ENCODE results near the gene GRIK4.

The GRIK4 gene

DNA sequence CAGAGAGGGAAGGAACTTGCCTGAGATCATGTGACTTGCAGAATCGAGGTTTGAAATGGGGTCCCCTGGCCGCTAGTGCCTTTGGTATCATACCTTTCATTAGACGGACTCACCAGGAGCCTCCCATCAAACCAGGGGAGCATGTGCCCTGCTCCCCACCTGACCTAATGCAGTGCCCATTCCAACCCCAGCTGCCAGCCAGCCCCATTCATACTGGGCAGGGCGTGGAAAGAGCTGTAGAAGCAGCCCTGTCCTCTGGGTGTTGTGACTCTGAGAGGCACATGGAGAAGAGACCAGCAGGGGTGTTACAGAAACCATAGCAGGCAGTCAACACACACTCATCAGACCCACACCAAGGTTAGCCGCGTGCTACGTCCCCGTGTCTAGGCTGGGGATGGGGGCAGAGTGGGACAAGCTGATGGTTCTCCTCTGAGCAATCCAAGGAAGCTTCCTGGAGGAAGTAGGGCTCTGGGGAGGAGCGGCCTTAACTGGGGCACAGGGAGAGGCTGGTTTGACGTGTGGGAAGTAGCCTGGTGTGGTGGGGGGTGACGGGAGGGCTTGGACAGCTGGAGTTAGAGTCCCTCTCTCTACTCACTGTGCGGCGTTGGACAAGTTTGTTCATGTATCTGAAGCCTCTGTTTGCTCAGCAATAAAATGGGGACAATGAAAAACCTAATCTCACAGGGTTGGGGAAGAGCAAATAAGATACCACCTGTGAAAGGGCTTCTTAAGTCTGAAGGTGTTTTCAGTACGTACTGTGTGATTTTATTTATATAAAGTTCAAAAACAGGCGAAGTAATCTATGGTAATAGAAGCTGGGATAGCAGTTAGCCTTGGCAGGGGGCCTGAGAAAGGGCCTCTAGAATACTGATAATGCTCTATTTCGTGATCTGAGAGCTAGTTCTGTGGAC, 14.0 kb downstream of the GRIK4 start:
- DNase-seq (ENCODE audit: low spot score): no peak

DNA sequence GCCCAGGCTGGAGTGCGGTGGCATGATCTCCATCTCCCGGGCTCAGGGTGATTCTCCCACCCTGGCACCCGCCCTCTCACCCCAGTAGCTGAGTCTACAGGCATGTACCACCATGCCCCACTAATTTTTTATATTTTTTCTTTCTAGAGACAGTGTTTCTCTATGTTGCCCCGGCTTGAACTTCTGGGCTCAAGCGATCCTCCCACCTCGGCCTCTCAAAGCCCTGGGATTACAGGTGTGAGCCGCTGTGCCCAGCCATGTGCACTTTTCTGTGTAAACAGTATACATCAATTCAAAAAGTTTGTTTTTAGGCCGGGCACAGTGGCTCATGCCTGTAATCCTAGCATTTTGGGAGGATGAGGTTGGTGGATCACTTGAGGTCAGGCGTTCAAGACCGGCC, 14.7 kb downstream of the GRIK4 start:
- no peak for DNase-seq (ENCODE audit: low spot score)

DNA sequence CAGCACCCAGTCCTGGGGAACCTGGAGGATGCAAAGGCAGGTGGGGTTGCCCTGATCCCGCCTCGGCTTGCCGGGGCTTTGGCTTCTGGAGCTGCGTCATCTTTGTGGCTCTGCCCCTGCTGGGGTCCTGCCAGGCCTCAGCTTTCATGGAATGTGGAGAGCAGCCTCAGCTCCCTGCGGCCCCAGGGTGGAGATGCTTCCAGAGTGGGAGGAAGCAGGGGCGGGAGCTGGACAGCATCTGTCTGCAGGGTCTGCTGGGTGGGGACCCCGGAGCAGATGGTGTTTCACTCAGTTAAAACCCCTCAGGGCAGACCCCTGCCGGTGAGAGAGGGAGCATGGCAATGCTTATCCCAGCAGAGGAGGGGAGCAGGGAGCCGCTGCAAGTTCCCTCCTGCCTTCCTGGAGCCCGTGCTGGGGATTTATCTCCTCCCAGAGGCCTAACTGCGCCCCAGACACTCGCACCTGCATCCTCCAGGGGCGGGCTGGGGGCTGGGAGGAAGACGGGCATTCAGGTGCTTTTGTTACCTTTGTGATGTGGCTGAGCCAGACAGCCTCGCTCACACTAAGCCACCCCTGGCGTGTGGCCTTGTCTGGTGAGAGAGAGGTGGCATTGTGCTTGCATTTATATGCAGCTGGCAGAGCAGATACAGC, 15.7 kb downstream of the GRIK4 start:
- no peak for DNase-seq (ENCODE audit: low spot score)

DNA sequence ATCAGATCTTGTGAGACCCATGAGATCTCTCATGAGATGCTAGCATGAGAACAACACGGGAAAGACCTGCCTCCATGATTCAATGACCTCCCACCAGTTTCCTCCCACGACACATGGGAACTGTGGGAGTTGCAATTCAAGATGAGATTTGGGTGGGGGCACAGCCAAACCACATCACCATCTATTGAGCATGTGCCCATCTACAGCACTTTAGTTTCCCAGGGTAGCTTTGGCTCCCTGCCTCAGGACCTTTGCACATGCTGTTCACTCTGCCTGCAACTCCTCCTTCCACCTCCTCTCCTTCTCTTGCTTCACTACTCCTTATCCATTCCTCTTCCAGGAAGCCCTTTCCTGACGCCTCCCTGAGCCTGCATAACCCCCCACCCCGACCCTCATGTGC, 17.2 kb downstream of the GRIK4 start:
- no peak for DNase-seq (ENCODE audit: low spot score)

DNA sequence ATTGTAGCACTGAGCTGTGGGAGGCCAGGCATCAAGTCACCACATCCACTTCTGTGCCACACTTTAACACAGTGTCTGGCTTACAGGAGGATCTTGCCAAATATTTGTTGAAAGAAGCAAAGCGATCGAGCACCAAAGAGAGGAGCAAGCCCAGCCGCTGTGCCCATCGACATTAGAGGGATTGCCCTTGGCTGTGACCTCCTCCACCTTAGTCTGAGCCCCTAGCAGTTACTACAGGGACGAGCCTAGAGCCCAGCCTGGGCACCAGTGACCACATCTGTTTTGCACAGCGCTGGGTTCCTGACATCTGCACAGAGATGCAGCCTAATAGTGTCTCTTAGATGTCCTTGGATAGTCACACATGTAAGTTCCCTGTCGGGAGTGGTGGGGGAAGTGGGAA, 17.7 kb downstream of the GRIK4 start:
- DNase-seq (ENCODE audit: low spot score): no peak

DNA sequence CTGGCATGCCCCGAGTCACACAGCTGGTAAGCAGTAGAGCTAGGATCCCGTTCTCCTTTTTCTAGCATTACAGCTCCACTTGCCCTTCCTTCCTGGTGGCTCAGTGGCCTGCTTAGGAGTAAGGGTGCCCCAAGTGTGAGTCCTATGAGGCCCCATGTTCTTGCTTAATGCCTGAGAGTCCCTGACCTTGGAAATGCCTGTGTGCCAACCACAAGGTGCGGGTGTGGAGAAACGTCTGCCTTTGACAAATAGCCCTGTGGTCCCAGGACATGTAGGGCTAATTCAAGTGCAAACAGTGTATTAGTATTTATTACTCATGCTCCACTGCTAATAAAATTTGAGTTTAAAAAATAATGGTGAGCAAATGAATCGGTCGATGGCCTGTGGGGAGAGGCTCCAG, 18.4 kb downstream of the GRIK4 start:
- no peak for DNase-seq (ENCODE audit: low spot score)

DNA sequence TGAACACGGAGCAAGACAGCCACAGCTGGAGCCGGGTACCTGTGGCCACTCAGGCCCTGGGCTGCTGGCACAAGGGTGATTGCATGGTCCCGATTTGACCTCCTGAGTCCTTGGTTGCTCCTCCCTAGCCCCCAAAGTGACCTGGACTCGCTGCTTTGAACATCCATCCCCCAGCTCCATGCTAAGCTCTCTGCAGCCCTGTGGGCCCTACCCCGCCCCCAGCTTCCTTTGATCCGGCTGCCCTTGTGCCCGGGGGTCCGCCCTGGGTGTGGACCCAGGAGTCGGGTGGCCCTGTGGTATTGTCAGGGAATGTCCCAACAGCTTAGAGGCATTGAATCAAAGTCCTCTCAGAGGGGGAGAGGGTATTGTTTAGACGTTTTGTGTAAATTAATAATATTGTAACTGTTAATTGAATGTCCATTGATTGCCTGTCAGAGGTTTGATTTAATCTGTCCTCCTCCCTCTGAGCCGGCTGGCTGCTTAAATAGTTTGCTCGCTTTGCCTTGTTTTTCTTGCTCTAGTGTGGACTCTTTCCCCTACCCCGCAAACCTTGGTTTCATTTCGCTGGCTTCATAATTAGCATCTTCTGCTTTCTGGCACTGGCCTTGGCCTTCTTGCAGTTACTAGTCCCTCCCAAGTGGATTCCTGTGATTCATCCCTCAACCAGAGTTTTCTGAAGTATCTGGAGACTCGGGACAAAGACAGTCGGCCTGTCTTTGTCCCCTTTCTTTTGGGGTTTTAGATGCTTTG, 20.7 kb downstream of the GRIK4 start:
- no peak for DNase-seq (ENCODE audit: low spot score)

DNA sequence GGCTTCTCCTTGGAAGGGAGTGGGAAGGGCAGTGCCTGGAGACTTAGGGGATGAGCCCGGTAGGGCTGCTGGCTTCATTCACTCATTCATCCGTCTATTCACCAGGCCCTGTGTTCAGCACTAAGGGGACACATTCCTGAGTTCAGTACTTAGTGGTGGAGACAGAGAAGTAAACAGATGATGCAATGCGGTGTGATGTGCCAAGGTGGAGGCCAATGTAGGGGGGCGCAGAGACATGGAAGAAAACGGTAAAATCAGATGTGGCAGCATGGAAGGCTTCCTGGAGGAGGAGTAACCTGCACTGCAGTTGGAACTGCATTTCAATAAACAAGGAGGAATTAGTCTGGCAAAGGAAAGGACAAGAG, 21.3 kb downstream of the GRIK4 start:
- DNase-seq (ENCODE audit: low spot score): no peak

DNA sequence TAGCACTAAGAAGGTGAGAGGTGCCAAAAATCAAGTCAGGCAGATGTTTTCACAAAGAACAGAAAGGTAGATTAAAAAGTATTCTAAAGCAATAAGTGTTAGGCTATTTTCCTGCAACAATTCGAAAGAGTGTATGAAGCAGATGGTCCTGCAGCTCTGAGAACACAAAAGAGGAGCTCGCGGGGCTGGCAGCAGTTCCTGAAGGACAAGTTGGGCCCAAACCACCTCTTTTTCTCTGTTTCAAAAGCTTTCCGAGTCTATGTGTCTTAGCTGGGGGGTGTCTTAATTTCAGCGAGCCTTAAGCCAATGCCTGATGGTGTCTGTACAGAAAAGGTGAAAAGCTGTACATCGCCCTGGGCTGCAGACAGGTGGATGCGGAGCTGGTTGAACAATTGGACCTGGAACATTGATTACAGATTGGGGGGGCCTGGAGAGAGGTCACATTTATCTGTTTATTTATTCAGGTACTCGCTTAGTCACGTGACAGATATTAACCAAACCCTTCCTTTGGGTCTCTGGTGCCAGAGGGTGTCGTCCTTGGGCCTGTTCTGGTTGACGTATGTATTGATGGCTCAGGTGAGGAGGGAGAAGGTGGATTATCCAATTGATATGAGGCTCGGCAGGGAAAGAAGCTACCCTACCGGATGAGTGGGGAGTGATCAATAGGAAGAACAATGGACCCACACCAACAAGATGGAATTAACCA, 24.7 kb downstream of the GRIK4 start:
- DNase-seq (ENCODE audit: low spot score): no peak

DNA sequence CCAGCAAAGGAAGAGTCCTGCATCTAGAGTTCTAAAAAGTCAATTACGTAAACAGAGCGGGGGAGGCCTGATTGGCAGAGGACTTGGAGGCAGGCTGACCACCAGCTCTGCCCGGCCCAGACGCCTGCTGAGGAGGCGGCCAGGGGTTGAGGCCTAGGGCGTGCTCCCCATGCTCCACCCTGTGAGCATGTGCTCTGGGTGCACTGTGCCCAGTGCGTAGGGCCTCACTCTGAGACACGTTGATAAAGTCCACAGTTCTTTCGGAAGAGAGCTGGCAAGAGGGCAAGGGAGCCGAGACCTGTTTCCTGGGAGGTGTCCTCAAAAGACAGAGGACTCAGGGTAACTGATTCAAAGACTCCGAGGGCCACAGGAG, 25.2 kb downstream of the GRIK4 start:
- no peak for DNase-seq (ENCODE audit: low spot score)

DNA sequence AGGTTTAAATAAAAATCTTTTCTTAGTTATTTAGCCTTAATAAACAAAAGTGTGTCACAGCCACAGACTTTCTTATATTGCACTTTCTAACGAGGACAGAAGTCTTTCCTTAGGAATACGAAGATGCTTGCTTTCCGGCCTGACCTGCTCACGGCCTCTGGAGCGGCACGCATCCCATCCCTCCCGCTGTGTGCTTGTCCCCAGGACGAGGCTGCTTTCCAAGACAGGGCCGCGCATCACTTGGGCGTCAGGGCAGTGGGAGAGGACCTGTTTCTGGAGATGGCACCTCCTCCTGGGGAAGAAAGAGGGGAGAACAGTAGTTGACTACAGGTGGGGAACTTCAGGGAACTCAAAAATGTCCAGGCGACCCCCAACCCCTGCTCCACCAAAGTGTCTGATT, 26.4 kb downstream of the GRIK4 start:
- no peak for DNase-seq (ENCODE audit: low spot score)

DNA sequence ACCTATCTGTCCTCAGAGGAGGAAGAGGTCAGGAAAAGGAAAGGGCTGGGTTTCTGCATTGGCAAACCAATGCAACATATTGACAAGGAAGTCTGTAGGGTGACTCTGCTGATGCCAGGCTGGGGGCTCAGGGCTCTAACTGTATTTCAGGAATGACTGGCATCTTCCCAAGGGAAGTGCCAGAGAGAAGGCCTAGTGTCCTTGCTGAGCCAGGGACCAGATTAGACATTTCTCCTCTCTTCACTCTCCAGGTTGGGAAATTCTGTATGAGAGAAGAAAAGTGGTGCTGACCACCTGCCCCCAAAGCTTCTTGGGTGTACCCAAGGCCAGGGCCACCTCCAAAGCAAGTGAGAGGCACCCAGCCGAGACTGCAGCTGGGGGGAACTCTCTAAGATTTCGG, 27.2 kb downstream of the GRIK4 start:
- DNase-seq (ENCODE audit: low spot score): no peak

DNA sequence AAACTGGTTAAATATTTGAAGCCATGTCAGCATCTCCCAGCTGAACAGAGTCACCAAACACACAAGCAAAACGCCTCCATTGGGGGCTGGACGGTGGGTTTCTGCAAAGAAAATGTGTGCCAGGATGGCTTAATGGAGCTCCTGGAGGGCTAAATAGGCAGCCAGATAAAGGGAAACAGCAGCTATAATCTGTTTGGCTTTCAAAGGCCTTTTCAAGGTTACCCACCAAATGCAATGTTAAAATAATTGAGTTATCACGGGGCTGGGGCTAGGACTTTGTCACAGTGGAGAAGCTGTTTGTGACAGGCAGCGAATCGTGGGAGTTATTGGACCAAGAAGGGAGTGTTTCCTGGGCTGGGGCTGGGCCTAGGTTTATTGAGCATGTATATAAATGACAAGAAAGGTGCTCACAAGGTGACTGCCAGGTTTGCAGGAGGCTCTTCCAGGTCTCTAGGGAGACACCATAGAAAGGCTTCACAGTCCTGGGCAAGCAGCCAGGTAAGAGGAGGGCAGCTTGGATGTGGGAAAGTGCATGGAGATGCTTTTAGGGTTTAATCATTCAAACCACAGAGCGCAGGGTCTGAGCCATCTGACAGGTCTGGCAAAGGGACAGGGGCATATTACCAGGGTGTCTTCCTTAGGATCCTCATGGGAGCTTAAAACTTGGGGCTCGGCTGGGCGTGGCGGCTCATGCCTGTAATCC, 28.3 kb downstream of the GRIK4 start:
- no peak for DNase-seq (ENCODE audit: low spot score)

DNA sequence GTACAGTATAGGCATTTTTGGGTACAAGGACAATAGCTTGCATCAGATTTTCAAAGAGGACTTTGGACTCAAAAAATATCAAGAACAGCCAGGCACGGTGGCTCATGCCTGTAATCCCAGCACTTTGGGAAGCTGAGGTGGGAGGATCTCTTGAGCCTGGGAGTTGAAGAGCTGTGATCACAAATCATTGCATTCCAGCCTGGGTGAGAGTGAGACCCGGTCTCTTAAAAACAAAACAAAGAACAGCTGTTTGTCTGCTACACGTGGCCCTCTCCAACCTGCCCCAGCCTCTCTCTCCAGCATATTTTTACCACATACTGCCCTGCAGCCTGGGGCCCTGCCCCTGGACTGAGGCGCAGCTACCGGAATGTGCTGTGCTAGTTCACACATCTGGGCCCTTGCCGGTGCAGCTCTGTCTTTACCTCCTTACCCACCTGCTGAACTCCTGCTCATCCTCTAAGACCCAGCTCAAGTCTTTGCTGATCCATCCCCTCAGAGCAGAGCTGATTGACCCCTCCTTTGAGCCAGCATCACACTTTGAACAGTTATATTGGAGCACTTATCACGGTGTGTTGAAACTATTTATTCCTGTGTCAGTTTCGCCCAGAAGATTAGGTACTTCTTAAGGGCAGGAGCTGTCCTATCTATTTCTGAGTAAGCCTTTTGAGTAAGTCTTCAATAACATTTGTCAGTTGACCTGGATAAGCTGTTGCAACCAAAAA, 29.4 kb downstream of the GRIK4 start:
- DNase-seq (ENCODE audit: low spot score): no peak

DNA sequence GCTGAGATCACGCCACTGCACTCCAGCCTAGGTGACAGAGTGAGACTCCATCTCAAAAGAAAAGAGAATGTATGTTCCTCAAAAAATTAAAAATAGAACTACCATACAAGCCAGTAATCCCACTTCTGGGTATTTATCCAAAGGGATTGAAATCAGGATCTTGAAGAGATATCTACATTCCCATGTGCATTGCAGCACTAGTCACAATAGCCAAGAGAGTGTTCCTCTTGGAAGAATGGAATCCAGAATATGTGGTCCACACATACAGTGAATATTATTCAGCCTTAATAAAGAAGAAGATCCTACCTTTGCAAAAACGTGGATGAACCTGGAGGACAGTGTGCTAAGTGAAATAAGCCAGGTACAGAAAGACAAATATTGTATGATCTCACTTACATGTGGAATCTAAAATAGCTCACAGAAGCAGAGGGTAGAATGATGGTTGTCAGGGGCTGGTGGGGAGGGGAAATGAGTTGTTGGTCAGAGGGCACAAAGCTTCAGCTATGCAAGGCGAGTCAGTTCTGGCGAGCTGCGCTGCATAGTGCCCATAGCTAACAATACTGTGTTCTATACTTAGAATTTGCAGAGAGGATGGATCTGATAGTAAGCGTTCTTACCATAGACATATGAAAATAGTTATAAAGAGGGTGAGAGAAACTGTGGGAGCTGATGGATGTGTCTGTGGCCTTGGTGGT, 32.1 kb downstream of the GRIK4 start:
- no peak for DNase-seq (ENCODE audit: low spot score)

DNA sequence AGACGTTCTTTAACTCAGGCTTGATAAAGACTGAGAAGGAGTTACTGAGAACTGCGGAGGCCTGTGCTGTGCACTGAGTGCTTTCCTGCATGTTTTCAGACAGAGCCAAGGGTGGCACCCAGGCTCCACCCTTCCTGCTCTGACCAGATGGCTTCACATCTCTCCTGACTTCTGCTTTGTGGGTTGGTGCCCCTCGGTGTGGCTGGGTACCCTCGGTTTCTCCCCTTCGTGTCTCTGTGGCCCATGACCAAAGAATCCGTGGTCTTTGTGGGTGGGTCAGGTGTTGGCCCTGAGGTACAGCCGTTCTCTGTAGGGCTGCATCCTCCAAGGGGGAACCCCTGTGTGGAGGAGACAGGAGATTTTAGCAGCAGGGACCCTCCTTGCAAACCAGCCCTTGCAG, 34.3 kb downstream of the GRIK4 start:
- DNase-seq (ENCODE audit: low spot score): no peak

DNA sequence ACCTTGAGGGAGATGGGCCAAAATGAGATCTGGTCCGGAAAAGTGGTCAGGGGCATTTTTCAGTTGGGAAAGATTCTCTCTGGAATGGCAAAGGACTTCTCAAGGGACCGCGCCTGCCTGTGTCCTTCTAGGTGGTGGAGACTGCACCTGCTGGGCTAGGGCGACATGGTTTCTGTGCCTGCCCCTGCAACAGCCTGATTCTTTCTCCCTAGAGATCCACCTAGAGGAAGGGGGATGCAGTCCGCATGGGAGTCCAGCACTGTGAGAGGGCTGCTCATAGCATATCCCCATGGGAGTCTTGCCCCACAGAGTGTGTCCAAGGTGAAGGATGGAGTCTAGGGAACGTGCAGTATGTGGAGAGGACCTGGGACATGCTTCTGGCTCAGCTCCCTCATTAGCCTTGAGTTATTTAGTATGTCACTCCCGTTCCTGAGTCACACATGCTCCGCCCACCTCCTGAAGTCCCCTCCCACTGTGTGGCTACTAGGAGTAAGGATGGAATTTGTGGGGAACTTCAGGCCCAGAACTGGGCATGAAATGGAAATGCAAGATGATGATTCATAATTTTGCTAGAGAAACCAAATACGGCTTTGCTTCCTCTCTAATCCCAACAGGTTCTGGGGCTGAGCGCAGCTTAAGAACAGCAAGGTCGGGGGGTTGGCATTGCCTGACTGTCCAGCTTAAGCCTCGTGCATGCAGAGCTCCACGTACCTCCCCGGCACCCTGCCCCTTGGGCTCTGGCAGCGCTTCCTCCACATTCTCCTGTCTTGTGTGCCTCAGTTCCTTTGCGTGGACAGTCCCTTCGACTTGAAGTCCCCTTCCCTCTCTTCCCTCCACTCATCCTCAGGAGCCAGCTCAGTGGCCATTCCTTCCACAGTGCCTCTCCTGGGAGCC, 35.0 kb downstream of the GRIK4 start:
- DNase-seq (ENCODE audit: low spot score): no peak

DNA sequence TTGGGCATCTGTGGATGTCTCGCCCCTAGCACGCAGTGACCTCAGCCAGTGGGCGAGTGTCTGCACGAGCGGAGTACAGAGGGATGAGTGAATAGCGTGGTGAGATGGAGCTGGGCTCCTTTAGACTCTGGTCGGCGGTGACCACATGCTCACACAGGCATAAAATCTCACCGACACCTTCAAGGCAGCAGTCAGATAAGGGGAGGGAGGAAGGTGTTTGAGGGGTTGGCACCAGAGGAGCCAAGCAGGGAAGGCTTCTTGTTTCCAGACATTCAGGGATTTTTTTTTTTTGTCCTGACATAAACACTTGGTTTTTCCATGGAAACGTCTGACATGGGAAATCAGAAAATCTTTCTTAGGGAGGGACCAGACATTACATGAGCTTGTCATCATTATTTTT, 35.8 kb downstream of the GRIK4 start:
- DNase-seq (ENCODE audit: low spot score): no peak

Measured in D341Med (cell line).